Activated T-helper 2 cell treated with anti-CD3 and anti-CD28 coated beads, Interferon-gamma antibody, Interleukin-2, Interleukin-4, amounts not matched to agents 10 μg/mL and 5 μg/mL and 100 μg/mL, durations not matched to agents 14 hours and 24 hours and 36 hours (primary cell): Measurements from ENCODE around the gene RASA3. TPM values are rescaled to one million over a fixed set of nuclear protein-coding genes. Genes with fewer than 3 reads are reported as not detected.

Source experiments
- DNase-seq: peaks from one replicate; pipeline ENCODE4 v3.0.0; 2021; ENCODE audit warnings: low spot score
- H3K27ac Mint-ChIP-seq: one replicate; pipeline ENCODE4 v1.8.0; 2021; ENCODE audit warnings: mixed read lengths
- H3K27me3 Mint-ChIP-seq: one replicate; pipeline ENCODE4 v1.8.0; 2021; ENCODE audit warnings: low read depth, mixed read lengths
- H3K36me3 Mint-ChIP-seq: one replicate; pipeline ENCODE4 v1.8.0; 2021; ENCODE audit warnings: low read depth, mixed read lengths
- H3K4me1 Mint-ChIP-seq: one replicate; pipeline ENCODE4 v1.8.0; 2021; ENCODE audit warnings: low read depth, mixed read lengths
- H3K4me3 Mint-ChIP-seq: one replicate; pipeline ENCODE4 v1.8.0; 2021; ENCODE audit warnings: low read depth, mild to moderate bottlenecking, moderate library complexity, mixed read lengths
- H3K9me3 Mint-ChIP-seq: one replicate; pipeline ENCODE4 v1.8.0; 2021; ENCODE audit warnings: mixed read lengths
- intact Hi-C: fragments of 100-400 bp; cut with micrococcal nuclease; formaldehyde crosslinking; loops from one replicate; pipeline ENCODE4 v1.15.1; 2023
- total RNA-seq: library from RNA; stranded (reverse); gene quantifications from 2 replicates; pipeline ENCODE4 v1.2.3, GENCODE V29; 2022

RASA3 gene
- total RNA-seq, 1 donor from 2014 or later, result 13.9 TPM

DNA sequence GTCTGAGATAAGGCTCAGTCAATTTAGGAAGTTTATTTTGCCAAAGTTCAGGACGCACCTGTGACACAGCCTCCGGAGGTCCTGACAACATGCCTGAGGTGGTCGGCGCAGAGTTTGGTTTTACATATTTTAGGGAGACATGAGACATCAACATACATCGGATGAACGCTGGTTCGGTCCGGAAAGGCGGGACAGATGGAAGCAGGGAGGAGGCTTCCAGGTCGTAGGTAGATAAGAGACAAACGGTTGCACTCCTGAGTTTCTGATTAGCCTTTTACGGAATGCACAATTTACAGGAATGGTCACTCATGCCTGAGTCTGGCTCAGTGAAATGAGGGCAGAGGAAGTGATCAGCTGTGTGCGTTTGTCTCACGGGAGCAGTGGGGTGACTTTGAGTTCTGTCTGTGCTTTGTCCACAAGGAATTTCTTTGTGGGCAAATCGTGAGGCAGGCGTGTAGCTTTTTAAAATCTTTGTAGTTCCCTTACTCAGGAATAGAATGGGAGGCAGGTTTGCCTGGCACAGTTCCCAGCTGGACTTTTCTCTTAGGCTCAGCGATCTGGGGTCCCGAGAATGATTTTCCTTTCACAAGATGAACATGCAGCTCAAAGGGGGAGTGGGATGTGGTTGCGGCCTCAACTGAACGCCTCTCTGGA lies 194.8 kb downstream of the RASA3 start:
- intact Hi-C loops, result no loop called here
- Mint-ChIP-seq H3K4me3 (no peak overlapping the region), H3K27ac (no peak overlapping the region), H3K4me1 (no peaks in the 10 kb centered on the region), H3K27me3 (peaks cover 10% of the 10 kb centered on the region), H3K36me3 (no peaks in the 10 kb centered on the region), H3K9me3 (no peaks in the 10 kb centered on the region)
- no peak for DNase-seq

DNA sequence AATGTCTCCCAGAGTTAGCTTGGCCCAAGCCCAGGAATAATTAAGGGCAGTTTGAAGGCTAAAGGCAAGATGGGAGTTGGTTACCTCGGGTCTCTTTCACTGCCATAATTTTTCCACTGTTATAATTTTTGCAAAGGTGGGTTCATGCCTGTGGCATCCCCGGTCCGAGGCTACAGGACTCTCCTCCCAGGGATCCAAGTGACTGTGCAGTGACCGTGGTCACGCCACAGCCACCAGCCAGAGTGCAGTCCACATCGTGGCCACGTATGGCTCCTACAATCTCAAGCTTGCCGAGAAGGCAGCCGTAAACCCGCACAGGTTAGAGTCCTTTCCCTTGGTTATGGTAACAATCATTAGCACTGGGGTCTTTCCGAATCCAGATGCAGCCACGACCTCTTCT lies 195.3 kb downstream of the RASA3 start:
- no peak for DNase-seq
- intact Hi-C loops, result no loop called here
- Mint-ChIP-seq H3K36me3 (no peaks in the 10 kb centered on the region), H3K9me3 (no peaks in the 10 kb centered on the region), H3K27me3 (peaks cover 13% of the 10 kb centered on the region), H3K27ac (no peak overlapping the region), H3K4me1 (no peaks in the 10 kb centered on the region), H3K4me3 (no peak overlapping the region)

DNA sequence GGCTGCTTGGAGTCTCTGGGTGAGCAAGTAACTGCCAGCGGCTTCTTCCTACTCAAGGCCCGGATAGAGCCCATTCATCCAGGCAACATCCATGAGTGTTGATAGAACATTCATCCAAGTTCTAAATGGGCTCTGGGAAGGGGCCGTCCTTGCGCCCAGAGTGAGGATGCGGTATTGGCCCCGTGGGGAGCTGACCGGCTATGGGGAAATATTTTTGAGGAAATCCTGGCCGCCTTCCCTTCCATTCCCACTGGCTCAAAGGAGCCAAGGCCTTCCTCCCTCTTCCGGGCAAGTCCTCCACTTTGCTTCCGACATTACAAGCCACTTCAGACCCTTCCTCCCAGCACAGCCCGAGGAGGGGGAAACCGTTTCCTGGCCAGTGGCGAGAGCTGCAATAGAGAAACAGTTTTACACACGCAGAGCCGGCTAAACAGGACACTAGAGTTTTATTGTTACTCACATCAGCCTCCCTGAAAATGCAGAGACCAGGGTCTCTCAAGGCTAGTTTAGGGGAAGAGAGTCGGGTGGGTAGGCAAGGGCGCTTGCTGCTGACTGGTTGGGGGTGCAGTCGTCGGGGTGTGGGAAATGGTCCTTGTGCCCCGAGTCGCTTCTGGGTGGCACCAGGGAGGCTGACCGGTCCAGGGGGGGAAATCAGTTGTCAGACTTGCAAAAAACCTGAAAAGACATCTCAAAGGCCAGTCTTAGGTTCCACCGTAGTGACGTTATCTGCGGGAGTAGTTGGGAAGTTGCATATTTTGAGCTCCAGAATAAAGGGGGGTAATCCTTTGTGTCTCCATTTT lies 196.1 kb downstream of the RASA3 start:
- Mint-ChIP-seq H3K9me3 (no peaks in the 10 kb centered on the region), H3K4me1 (peaks cover 6% of the 10 kb centered on the region), H3K27me3 (peaks cover 19% of the 10 kb centered on the region), H3K36me3 (no peaks in the 10 kb centered on the region), H3K27ac (no peak overlapping the region), H3K4me3 (no peak overlapping the region)
- intact Hi-C loops, result no loop called here
- no peak for DNase-seq

DNA sequence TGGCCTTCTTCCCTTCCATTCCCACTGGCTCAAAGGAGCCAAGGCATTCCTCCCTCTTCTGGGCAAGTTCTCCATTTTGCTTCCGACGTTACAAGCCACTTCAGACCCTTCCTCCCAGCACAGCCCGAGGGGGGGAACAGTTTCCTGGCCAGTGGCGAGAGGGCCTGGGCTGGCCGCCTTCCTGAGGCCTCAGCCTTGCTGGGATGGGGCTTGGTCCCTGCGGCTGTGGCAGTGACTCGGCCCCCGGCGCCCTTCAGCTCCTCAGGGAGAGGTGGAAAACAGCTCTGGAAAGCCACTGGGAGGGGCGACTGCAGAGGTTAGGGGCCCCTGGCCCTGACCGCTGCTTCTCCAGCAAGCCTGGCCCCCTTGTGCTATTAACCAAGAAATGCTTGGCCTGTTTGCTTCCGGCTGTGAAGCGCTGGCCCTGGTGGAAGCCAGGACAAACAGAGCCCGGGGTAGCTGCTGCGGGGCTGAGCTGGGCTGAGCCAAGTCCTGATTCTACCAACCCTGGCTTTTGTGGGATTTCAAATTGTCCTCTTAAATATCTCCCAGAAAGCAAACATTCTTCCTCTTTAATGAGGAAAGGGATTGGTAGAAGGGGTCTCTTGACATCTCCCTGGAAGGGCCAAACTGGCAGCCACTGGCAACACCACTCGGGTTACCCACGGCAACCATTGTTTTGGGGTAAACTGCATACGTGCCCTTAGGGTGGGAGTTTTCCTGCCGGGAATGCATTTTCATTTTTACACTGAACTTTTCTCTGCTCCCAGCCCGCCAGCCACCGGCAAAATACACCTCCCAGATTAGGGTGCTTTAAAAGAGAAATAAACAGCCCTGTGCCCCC lies 197.2 kb downstream of the RASA3 start:
- Mint-ChIP-seq H3K4me1 (peaks cover 11% of the 10 kb centered on the region), H3K36me3 (no peaks in the 10 kb centered on the region), H3K27me3 (peaks cover 19% of the 10 kb centered on the region), H3K27ac (no peak overlapping the region), H3K4me3 (no peak overlapping the region), H3K9me3 (no peaks in the 10 kb centered on the region)
- intact Hi-C loops, result no loop called here
- no peak for DNase-seq

DNA sequence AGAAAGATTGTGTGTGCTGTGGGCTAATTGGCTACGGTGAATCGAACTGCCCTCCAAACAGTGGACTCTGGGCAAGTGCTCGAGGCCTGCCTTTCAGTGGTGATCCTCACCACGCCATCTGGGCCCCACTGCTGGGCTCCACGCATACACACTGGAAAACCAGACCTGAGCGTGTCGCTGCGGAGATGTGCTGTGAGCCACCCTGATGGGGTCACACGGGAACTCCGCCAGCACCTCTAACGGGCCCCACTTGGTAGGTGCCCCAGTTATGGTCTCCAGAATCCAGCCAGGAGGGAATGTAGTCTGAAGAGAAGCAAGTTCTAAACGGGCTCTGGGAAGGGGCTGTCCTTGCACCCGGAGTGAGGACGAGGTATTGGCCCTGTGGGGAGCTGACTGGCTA lies 197.8 kb downstream of the RASA3 start:
- no peak for DNase-seq
- Mint-ChIP-seq H3K27ac (no peak overlapping the region), H3K36me3 (no peaks in the 10 kb centered on the region), H3K4me3 (no peak overlapping the region), H3K4me1 (peaks cover 11% of the 10 kb centered on the region), H3K9me3 (no peaks in the 10 kb centered on the region), H3K27me3 (peaks cover 19% of the 10 kb centered on the region)
- intact Hi-C loops, result loop anchor here (5.0 kb wide), 1 partner anchor 133 kb away; no protein-coding TSS in a partner anchor

DNA sequence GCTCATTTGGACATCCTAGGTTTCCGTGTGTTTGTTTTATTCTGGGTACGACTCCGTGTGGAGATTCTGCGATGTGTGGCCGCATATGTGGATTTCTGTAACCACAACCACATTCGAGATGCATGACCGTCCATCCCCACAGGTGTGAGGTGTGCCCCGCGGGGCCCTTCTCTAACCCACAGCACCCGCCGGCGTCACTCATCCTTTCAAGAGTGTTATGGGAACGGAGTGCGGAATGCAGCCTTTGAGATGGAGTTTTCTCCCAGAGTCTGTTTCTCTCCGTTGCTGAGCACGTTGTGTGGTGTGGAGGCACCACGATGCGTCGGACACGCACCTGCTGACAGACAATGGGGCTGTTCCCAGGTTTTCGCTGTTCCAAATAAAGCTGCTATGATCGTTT lies 198.5 kb downstream of the RASA3 start:
- no peak overlapping the region for H3K27ac Mint-ChIP-seq
- H3K27me3 Mint-ChIP-seq, result peaks cover 19% of the 10 kb centered on the region
- no peaks in the 10 kb centered on the region for H3K9me3 Mint-ChIP-seq
- intact Hi-C loops, result loop anchor here (5.0 kb wide), 1 partner anchor 133 kb away; no protein-coding TSS in a partner anchor
- no peak for DNase-seq
- H3K4me3 Mint-ChIP-seq, result no peak overlapping the region
- peaks cover 11% of the 10 kb centered on the region for H3K4me1 Mint-ChIP-seq
- H3K36me3 Mint-ChIP-seq, result no peaks in the 10 kb centered on the region

DNA sequence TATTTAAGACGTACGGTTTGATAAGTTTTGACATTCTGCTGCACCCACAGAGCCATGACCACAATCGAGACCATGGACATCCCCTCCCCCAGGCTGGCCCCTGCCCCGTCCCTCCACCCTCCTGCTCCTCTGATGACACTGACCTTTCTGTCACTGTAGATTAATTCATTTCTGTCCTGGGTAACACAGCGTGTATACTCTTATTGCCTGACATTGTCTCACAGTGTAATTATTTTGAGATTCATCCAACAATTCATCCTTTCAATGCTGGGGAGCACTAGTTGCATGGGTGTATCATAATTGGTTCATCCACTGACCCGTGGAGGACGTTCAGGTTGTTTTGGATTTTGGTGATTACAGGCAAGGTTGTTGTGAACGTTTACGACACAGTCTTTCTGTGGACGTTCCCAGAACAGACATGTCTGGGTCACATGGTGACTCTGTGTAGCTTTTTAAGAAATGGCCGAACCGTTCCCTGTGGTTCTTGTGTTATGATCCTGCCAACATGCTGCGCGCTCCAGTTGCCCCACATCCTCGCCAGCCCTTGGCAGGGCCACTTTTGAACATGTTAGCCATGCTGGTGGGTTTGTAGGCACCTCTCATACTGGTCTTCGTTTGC lies 200.5 kb downstream of the RASA3 start:
- Mint-ChIP-seq H3K4me3 (no peak overlapping the region), H3K9me3 (no peaks in the 10 kb centered on the region), H3K27ac (no peak overlapping the region), H3K27me3 (peaks cover 19% of the 10 kb centered on the region), H3K36me3 (no peaks in the 10 kb centered on the region), H3K4me1 (peaks cover 11% of the 10 kb centered on the region)
- intact Hi-C loops, result loop anchor here (5.0 kb wide), 1 partner anchor 135 kb away; no protein-coding TSS in a partner anchor
- DNase-seq, result no peak

DNA sequence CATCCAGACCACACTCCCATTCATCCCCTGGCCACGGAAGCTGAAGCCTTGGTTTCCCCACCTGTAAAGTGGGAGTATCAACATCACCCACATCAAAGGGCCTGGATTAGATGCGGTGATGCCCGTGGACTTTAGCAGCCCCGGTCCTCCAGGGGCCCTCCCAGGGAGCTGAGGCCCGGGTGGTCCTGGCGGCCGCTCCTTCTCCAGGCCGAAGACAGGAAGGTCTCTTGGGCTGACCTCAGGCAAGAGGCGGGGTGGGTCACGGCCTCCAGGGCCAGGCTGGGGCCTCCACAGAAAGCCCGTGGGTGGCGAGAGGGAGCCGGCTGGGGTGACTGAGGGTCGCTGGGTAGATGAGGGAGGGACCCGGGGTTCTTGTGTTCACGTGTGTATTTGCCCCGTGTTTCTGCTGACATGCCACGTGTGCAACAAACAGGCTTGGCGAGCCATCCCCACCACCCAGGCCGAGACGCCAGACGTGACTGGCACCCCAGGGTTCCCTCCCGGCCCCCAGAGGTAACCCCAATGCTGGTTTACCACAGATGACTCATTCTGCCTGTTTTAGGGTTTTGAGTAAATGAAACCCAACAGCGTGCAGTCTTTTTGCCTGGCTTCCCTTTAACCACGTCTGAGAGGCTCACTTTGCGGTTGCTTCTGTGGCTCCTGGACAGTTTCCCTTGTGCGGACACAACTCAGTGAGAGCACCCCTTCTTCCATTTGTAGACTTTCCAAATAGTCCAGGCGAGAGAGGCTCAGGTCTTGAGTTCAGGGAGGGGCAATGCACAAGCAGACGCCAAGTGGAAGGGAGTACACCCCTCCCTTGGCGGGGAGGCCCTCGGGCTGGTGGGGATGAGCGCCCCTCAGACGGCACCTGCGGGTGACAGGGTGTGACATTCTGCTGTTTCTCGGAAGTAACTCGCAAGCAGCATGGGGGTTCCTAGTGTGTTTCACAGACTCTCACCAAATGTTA lies 201.5 kb downstream of the RASA3 start:
- no peak overlapping the region for H3K27ac Mint-ChIP-seq
- intact Hi-C loops, result loop anchor here (5.0 kb wide), 1 partner anchor 136 kb away; no protein-coding TSS in a partner anchor

DNA sequence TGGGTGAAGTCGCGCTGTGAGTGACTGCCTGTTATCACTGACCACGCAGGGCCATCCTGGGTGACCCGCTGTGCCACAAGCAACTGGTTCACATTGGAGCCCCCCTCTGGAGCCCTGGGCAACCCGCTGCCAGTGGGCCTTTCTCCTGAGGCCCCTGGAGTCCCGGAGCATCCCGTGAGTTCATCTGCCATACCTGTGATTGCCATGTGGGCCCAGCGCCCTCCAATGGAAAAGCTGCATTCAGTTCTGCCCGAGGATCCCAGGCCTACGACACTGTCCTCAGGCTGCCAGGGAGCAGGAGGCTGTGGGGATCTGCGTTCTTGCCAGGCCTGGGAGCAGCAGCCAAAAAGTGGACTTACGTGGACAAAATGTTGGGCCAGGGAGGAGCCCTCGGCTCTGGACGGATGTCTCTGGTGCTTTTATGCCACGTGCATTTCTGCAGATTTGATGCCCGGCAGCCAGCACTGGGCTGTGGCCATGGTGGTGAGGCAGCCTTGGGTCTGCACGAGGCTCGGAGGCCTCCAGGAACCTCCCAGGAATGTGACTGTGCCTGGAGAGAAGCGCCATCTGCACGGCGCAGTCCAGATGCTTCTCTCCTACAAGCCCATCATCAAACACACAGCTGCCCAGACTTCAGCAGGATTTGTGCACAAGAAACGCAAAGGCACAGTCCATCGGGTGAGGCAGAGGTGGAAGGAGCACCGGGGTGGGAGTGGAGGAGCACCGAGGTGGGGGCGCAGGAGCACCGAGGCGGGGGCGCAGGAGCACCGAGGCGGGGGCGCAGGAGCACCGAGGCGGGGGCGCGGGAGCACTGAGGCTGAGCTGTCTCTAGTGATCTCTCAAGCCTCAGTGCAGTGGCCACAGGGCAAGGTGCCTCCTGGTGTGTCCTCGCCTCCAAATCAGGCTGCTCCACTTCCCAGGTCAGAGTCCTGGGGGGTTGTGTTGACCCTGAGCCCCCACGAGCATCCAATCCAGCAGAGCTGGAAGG lies 202.5 kb downstream of the RASA3 start:
- no peak for DNase-seq
- H3K36me3 Mint-ChIP-seq, result no peaks in the 10 kb centered on the region
- H3K9me3 Mint-ChIP-seq, result no peaks in the 10 kb centered on the region
- H3K4me1 Mint-ChIP-seq, result peaks cover 11% of the 10 kb centered on the region
- H3K4me3 Mint-ChIP-seq, result no peak overlapping the region
- H3K27me3 Mint-ChIP-seq, result peaks cover 24% of the 10 kb centered on the region
- no peak overlapping the region for H3K27ac Mint-ChIP-seq
- intact Hi-C loops, result loop anchor here (5.0 kb wide), 1 partner anchor 137 kb away; no protein-coding TSS in a partner anchor

More for the DNA sequence above, 201.5 kb downstream of the RASA3 start:
- H3K9me3 Mint-ChIP-seq, result no peaks in the 10 kb centered on the region
- peaks cover 11% of the 10 kb centered on the region for H3K4me1 Mint-ChIP-seq
- H3K36me3 Mint-ChIP-seq, result no peaks in the 10 kb centered on the region
- H3K27me3 Mint-ChIP-seq, result peaks cover 24% of the 10 kb centered on the region
- H3K4me3 Mint-ChIP-seq, result no peak overlapping the region
- peak; percentile 18 for DNase-seq

DNA sequence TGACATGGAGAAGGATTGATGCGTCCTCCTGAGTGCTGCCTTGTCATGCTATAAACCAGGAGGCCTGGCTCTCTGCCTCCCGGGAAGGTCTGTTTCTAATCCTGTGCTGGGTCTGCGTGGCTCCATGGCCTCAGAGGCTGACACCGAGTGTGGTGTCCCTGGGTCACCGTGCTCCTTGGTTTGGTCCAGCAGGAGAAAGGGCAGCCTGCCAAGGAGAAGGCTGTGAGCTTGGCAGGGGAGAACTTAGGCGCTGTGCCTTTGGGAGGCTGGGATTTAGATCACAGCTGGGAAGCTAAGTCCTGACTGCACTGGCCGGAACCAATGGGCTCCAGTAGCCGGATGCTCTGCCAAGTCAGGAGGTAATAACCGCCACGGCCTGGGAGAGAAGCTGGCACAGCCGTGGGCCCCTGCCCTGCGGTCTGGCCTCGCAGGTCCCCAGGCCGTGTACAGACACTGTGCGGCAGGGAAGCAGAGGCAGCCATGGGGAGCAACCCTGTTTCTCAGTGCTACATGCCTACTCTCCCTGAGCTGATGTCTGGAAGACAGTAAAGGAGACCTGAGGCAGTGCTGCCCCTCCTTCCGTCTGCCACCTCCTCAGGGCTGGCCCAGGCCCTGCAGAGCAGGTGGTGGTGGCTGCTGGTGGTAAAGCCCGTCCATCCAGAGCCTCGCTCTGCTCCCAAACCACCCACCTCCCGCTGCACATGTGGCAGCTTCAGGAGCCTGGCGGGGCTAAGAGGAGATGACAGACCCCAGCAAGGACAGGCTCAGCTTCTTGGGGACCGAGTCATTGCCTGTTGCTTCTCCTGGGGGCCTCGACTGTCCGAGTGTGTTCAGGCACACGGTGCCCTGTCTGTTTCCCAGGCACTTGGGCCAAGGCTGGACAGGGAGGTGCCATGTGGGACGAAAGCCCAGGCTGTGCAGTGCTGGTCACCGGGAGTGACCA lies 203.5 kb downstream of the RASA3 start:
- H3K4me3 Mint-ChIP-seq, result no peak overlapping the region
- no peak overlapping the region for H3K27ac Mint-ChIP-seq
- H3K4me1 Mint-ChIP-seq, result peaks cover 11% of the 10 kb centered on the region
- DNase-seq, result no peak
- H3K36me3 Mint-ChIP-seq, result no peaks in the 10 kb centered on the region
- intact Hi-C loops, result no loop called here
- peaks cover 22% of the 10 kb centered on the region for H3K27me3 Mint-ChIP-seq
- no peaks in the 10 kb centered on the region for H3K9me3 Mint-ChIP-seq
